SKM-1 treated with dmso at 0.1 percent for 144 hours (cell line): ENCODE results near the gene GABRR2.

Experiments used
- DNase-seq: peaks from one replicate; lab custom pipeline; 2025; ENCODE audit not compliant: unreplicated experiment; lab: John Stamatoyannopoulos, UW

The GABRR2 gene

DNA sequence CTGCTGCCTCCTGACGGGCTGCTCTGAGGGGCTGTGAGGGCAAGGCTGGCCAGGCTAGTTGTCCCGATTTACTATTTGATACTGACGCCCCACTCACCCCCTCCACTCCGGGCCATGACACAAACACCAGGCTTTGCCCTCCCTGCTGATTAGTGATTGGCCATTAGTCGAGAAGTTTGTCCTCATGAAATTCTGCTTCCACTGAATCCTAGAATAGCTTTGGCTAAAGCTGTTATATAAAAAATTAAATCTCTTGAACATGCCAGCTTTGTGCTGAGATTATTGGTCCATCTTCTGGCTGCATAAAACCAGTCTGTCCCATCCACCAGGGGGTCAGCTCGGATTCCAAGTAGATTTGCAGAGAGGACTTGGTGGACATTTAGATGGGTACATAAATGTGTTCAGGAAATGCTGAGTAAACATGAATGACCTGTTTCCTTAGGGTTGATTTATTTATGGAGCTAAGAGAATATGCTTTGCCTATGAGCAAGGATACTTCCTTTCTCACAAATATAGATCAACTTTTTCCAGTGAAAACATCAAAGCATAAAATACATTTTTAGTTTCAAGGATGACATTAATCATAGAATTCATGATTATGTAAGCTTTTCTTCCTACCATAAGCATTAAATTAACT, at the start of gene GABRR2:
GABRR2 (minus strand) TSS at position 51 of the 637 bp plus-strand sequence. CDS start 134 bp downstream, outside the sequence.
- no peak for DNase-seq

DNA sequence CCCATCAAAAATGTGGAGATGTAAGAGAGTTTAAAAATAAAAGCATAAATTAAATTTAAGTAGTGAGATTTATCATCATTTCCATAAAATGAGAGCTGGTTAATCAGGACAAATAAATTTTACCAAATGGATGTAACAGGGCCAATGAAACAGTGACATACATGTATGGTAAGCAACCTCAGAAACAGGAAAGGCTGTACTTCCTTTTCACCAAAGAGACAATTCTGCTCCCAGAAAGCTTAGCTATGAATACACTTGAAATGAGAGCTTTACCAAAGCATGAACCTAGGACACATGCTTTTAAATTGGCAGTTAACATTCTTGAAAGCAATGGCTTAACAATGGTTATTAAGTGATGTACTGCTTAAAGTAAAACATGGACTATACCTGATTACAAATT, 49.5 kb upstream of the GABRR2 start:
- DNase-seq: no peak

DNA sequence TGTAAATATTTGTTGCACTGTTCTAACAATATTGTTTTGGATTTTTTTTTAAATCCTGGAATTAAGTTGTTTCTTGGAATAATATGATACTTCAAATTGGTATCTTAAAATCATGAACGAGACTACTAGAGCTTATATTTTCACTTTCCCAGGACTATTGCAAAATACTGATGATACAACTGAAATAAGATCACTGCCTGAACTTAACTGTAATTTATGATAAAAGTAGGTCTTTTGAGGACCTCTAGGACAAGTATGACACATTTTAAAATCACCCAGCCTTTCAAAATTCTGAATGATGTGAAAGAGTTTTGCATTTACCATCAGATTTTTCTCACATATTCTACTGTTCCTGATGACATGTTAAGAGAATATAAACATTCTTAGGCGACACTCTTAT, 46.1 kb upstream of the GABRR2 start:
- DNase-seq: no peak

DNA sequence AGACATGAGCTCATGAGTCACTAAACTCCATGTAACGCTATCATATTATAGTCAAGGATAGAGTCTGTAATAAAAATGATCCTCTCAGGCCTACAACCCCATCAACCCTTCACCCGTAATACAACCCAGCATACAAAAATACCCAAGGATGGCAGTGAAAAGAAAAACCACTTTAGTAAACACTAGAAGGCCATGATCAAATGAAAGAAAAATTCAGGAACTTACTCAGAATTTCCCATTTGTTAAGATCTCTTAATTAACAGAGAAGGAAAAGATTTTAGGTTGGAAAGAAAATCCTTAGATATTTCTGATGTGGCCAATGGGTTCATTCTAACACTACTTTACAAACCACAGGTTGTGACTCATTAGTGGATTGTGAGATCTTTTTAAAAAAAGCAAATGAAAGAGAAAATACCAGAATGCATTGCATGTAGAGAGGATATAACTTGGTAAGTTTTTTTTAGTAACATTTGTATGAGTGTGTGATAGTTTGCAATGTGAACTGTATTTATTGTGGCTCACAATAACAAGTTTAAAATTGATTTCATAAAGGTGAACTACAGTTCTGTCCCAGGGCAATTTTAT, 45.4 kb upstream of the GABRR2 start:
- DNase-seq: no peak

DNA sequence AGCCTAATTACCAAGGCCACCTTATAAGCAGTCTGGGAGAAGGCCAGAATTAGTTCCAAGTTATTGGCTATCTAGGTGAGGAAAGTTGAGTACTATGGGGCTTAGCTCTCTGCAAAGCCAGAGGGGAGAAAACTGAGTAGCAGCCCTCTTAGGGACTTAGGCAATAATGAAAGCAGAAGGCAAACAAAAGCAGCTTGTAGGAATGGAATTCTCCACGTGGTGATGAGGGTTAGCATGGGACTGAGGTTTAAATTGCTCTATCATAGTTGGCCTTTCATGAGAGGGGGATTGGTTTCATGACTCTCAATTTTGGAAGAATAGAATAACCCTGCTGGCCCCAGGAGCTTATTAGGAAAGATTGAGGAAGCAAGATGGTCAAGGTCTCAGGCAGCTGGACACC, 44.5 kb upstream of the GABRR2 start:
- DNase-seq: no peak

DNA sequence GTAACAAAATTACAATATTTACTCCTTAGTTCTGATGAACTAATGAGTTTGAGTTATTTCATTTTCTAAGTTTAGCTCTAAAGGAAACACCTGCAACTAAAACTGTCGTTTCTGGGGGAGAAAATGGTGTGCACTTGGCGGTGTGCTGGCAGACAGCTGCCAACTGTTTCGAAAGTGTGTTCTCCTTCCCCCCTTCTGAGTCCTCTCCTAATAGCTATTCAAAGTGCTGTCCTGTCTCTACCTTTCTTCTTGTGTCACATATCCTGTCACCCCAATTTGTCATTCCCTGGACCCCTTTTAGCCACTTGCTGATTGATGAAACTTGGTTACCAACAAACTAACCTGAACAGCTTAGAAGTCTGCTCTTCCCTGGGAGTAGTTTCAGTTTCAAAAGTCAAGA, 42.3 kb upstream of the GABRR2 start:
- no peak for DNase-seq

DNA sequence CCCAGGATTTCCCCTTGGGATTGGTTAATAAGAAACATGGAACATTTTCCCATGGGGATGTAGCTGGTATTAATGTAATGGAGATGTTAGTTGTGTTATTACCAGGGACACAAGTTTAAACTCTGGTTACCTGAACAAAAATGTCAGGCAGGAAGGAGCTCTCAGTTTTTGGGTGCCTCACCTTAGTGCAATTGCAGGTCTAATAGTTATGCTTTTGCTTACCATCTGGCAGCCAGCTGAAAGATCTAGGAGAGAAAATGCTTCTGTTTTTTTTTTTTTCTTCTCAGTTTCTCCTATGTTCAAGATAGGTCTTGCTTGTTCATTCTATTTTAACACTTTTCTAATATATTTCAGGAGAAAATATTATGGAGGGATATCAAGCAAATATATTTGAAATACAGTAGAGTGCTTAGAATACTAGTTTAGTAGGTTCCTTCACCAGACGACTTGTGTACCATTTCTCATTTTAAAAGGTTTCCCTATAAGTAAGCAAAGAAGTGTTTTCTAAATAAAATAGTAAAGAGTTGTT, 41.6 kb upstream of the GABRR2 start:
- no peak for DNase-seq

DNA sequence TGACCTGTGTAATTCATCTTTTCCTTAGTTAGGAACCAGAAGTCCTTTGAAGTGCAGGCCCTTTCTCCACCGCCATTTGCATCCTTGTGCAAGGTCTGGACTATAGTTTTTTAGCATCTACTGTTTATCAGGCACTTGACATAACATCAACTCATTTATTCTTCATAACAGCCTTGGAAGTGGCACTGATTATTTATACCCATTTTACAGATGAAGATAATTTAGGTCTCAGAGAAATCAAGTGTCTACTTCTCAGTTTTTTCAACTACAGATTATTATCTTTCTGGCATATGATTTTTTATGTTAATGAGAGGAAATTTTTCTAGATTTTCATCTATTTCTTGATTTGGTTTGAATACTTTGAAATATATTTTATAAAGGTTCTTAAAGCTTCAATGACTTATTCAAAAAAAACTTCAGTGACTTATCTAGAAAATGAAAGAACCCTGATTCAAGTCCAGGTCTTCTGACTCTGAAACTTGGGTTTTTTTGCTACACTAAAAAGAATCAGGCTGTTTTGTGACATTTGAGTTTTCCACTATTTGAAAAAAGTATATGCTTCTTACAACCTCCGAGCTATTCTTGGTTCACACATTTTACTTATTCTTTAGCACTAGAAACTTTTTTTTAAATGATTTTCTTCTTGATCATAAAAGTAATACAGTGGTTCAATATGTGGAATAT, 40.6 kb upstream of the GABRR2 start:
- no peak for DNase-seq

DNA sequence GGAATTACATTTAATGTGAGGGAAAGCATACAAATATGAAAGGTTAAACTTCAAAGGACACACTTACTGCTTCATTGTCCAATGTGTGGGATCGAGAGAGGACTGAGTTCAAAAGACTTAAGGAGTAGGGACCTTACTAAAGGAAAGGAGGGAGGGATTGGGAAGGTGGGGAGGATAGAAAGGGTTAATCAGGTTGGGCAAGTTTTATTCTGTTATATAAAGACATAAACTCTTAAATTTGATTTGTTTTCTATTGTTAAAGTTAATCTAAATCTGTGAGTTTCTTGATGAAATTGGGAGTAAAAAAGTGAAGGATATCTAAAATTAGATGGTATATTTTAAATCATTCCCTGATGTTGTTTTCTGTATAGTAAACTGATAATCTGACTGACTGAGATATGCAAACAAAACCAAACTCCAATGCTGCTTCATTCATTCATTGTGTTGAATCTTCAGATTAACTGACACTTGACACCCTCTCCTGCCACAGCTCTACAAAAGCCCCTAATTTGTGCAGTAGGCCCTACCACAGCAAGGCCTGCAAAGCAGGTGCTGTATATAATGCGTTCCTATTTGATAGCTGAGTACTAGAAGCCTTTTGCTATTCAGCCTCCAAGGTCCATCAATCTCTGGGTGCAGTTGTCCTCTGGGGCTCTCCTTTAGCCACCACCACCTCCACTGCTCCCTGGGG, 38.7 kb upstream of the GABRR2 start:
- no peak for DNase-seq

DNA sequence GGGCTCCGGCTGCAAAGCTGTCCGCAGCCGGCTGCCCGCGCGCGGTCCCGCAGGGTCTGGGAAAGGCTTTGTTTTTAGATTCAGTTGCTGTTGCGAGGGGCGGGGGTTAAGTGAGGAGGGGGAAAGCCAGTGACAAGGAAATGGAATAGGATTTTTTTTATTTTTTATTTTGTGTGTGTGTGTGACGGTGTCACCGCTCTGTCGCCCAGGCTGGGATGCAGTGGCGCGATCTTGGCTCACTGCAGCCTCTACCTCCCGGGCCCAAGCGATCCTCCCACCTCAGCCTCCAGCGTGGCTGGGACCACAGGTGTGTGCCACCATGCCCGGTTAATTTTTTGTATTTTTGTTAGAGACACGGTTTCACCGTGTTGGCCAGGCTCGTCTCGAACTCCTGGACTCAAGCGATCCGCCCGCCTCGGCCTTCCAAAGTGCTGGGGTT, 38.0 kb upstream of the GABRR2 start:
- DNase-seq: no peak

DNA sequence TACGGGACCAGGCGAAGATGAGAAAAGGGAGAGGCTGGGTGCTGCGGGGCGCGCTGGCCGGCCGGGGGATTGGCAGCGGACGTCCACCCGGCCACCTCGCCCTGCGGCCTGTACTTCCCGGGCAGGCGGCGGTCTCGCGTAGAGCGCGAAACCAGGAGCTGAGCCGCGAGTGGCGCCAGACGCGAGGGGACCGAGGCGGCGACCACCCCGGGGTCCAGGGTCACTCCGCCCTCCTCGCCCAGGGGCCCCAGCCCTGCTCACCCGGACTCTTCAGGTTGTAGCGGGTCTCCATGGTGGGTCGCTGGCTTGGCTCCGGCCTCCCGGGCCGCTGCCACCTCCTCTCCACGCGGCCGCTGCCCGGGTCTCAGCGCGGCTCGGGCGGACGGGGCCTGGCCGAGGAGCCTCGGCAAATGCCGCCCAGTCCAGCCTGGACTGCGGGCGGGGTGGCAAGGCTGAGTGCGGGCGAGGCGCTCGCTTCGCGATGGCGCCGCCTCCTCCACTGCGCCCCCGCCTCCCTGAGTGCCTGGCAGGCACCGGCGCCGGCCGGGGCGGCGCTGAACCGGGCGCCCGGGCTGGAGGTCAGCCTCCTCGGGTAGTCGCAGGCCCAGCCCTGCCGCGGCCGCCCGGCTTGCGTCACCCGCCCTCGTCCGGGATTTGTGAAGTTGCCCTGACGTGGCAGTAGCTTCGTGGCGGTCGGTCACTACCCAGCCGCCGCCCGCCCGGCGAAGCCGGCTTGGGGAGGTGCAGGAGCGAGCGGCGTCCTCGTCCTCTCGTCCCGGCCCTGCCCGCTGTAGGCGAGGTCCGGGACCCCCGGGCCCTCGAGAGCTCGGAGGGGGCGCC, 37.4 kb upstream of the GABRR2 start, which contains the start of gene UBE2J1:
UBE2J1 (minus strand) TSS at position 445 of the 840 bp plus-strand sequence; CDS start at position 292, 153 bp downstream.
- DNase-seq: peak; percentile 68

DNA sequence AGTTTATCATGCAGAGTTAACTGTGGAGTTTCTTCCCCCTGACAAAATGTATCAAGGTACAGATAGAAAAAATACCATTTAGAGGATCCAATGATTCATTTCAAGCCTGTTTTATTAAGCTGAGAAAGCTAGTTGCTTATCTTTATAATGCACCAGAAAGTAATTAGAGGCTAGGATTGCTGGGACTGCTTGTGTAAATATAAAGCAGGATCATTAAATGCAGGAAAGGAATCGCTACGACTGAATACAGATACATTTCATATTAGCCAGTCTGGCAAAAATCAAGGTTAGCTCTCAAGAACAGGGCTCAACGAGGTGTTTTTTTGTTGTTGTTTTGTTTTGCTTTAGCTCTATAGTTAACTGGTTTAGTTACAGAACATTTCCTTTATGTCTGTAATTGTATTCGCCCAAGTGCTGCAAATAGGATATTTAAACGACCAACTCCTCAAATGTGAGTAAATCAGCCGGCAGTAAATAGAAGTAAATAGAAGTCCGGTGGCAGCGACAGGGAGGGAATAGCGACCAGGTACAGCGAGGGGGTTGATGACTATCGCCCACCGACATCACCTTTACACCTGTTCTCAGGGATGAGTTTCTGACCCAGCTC, 36.7 kb upstream of the GABRR2 start:
- no peak for DNase-seq

DNA sequence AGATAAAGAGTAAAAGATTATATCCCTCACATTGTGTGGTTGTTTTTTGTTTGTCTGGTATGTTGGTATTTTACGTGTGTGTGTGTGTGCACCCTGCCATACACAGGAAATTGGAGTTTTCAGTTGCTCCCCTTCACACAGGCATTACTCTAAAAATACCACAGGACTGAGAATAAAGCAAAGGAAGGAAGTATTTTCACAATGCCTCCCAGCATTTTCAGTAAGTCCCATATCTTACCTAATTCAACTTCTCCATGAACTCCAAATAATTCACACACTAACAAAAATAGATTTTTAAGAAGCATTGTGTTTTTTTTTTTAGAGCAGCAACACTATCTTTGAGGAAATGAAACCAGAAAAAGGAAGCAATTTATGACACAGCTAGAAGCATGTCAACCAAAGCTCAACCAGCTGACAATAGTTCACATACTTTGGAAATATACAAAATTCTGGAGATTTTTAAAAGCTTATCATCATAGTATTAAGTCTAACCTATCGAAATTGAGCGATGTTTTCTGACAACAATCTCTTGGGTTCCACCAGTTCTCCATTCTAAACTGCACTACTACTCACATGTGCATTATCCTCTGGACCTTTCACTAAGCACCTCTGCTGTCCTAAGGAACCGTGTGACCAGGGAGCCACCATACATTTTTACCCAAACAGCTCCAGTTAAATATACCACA, 35.3 kb upstream of the GABRR2 start:
- DNase-seq: peak; percentile 96

DNA sequence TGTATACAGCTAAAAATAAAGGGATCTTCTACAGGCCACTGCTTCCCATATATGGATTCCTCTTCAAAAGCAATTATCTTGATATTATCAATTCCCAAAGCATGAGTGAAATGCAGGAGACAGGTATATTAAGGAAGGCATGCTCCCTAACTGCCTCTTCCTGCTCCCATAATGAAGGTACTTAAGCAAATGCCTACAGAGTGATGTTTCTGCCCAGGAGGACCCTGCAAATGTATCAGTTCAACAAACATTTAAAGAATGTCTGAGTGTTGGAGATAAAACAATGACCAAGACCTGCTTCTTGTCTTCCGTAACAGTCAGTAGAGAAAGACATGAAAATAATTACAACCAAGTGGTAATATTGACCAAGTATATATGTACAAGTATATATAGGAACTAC, 33.3 kb upstream of the GABRR2 start:
- no peak for DNase-seq

DNA sequence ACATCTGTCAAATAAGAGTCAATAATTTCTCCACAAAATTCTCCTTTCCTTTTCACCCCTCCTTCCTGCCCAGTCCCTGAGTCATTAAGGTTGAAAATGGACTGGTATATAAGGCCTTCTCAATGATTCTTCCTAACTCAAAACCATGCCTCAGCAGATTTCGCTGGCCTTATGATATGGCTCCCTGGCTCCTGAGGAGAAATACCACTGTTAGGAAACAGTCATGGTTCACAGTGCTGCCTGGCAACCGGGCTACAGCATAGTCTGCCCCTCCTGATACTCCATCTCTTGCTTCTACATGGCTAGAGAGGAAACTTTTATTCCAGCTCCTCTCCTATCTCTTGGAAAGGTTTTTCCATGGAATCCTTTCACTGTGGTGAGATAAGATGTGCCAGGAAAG, 32.7 kb upstream of the GABRR2 start:
- no peak for DNase-seq

DNA sequence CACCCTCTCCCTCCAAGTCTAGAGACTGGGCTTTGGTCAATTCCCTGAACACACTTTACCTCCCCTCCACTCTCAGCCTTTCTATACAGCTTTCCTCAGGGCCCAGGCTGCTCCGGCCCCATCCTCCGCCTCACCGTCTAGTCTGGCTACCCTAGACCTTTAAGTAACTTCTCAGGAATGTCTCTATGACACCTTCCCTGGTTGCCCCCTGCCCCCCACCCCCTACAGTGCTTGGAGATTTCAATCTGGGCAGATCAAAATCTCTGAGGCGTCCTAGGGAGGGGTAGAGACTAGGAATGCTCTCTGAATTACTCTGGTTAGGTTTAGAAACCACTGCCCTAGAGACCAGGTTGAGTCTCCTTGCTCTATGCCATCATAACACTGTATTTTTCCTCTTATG, 31.3 kb upstream of the GABRR2 start:
- no peak for DNase-seq

DNA sequence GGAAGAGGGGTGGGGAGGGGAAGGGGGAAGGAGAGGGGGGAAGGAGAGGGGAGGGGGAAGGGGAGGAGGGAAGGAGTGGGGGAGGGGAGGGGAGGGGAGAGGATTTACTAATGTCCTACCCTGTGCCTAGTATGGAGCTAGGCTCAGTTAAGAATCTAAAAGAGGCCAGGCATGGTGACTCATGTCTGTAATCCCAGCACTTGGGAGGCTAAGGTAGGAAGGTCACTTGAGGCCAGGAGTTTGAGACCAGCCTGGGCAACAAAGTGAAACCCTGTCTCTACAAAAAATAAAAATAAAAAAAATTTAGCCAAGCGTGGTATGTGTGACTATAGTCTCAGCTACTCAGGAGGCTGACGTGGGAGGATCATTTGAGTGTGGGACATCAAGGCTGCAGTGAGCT, 24.5 kb upstream of the GABRR2 start:
- no peak for DNase-seq

DNA sequence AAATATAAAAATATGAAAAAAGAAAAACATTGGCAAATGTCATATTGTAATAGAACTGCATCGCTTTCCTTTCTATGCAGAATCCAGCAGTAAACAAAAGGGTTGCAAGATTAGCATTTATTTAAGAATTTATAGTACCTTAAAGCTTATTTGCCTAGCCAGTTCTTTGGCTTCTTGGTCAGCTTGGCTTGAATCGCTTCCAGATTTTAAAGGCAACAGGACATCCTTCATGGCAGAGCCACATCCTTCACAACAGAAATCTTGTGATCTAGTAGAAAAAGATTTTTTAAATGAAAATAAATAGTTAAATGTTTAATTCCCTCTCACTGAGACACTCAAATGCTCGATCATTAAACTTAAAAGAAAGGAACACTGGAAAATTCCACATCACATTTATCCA, 20.1 kb upstream of the GABRR2 start:
- DNase-seq: no peak

DNA sequence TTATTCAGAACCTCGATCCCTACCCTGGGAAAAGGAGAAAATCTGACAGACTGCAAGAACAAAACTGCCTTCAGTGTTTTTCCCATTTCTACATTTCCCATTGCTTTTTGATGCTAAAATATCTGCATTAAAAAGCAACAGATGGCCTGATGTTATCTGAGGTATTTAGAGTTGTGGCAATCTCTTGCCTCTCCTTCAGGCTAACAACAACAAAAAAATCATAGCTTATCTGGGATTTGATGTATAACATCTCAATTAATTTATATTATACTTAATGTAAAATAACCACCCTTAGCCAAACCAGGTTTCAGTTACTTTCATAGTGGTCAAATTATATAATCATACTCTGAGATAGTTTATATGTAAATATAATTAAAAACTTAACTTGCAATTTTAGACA, 15.8 kb upstream of the GABRR2 start:
- DNase-seq: no peak

DNA sequence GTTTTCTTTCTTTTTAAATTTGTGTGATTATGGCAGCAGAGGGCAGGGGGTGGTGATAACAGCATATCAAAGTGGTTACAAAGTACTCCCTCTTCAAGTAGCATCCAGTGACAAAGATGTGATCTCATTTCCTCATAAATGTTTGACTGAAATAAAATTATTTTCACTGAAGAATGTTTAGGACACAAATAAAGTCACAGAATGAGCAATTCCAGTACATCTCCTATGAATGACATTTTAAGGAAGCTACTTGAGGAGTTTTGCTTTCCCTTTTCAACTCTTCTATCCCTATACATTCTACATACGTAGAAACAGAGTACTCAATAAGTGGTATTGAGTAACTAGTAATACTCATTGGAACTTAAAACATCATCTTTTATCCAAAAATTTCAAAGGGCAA, 13.9 kb upstream of the GABRR2 start:
- no peak for DNase-seq
